GM12801 (cell line): ENCODE data around the gene NACA2.

Experiments used
- CTCF ChIP-seq: IDR thresholded peaks from one replicate; pipeline ENCODE4 v1.5.1; 2011; ENCODE audit warnings: control low read depth; ENCODE audit not compliant: insufficient read length; ENCODE audit errors: extremely low read depth

Gene NACA2

GRCh38 chr17:61565213-61565612 lies 25.8 kb downstream of the NACA2 start:
- no peak for TF ChIP-seq CTCF

- no peak for TF ChIP-seq CTCF
Measured at GRCh38 chr17:61562287-61562686, 28.7 kb downstream of the NACA2 start.

GRCh38 chr17:61561354-61561753 lies 29.7 kb downstream of the NACA2 start:
- no peak for TF ChIP-seq CTCF

GRCh38 chr17:61560071-61560470 lies 30.9 kb downstream of the NACA2 start:
- no peak for TF ChIP-seq CTCF

- TF ChIP-seq CTCF = no peak
Measured at GRCh38 chr17:61556224-61557188, 34.5 kb downstream of the NACA2 start.

GRCh38 chr17:61555127-61555566 lies 35.9 kb downstream of the NACA2 start:
- TF ChIP-seq CTCF = no peak

GRCh38 chr17:61554209-61554608 lies 36.8 kb downstream of the NACA2 start:
- no peak for TF ChIP-seq CTCF
